Caco-2 (cell line): ENCODE results near the gene GRIN2A. TPM values are rescaled to one million over a fixed set of nuclear protein-coding genes. Genes with fewer than 3 reads are reported as not detected.

Experiments
- BruUV-seq: library from RNA; stranded (reverse); fragments of 400-500 nt; replicated peaks from 2 replicates; lab custom pipeline; 2021; lab: Mats Ljungman, UMichigan
- CTCF ChIA-PET: fragments of 300-600 bp; sonication (Branson Sonifier 250); formaldehyde crosslinking; loops from one replicate; lab custom pipeline; 2022; ENCODE audit warnings: antibody characterized with exemption; lab: Charles Lee
- POLR2A ChIA-PET: fragments of 300-600 bp; sonication (Branson Sonifier 250); formaldehyde crosslinking; loops from one replicate; lab custom pipeline; 2022; ENCODE audit warnings: antibody characterized with exemption; lab: Charles Lee
- DNase-seq, 2 experiments: peaks; one replicate each; pipeline versions ENCODE4 v3.0.0 to v3.0.0-alpha.2; 2020 to 2022
- H3K27me3 ChIP-seq: replicated peaks from 2 replicates; pipeline ENCODE4 v1.6.0; 2011; ENCODE audit warnings: low read length; ENCODE audit not compliant: control insufficient read depth, insufficient read depth
- H3K36me3 ChIP-seq: 2 replicates; pipeline ENCODE4 v1.5.1; 2011; ENCODE audit warnings: low read length; ENCODE audit not compliant: control insufficient read depth, insufficient read depth
- H3K4me1 ChIP-seq: fragments of 250-450 bp; sonication (Bioruptor Pico); 2 replicates; pipeline ENCODE4 v1.5.1; 2020; ENCODE audit warnings: mild to moderate bottlenecking
- H3K4me3 ChIP-seq: 2 replicates; pipeline ENCODE4 v1.5.1; 2011; ENCODE audit warnings: low read depth, mild to moderate bottlenecking, control low read depth, low read length
- H3K9me3 ChIP-seq: fragments of 250-450 bp; sonication (Bioruptor Pico); 2 replicates; pipeline ENCODE4 v1.5.1; 2020; ENCODE audit warnings: mild to moderate bottlenecking, moderate library complexity
- H3K27ac Mint-ChIP-seq: one replicate; pipeline ENCODE4 v1.8.0; 2022; ENCODE audit warnings: mixed read lengths; ENCODE audit not compliant: unreplicated experiment
- H3K27me3 Mint-ChIP-seq: one replicate; pipeline ENCODE4 v1.8.0; 2022; ENCODE audit warnings: mixed read lengths; ENCODE audit not compliant: insufficient read depth, unreplicated experiment
- H3K36me3 Mint-ChIP-seq: one replicate; pipeline ENCODE4 v1.8.0; 2022; ENCODE audit warnings: mild to moderate bottlenecking, mixed read lengths; ENCODE audit not compliant: insufficient read depth, unreplicated experiment
- H3K4me1 Mint-ChIP-seq: one replicate; pipeline ENCODE4 v1.8.0; 2022; ENCODE audit warnings: low read depth, mixed read lengths; ENCODE audit not compliant: unreplicated experiment
- H3K4me3 Mint-ChIP-seq: one replicate; pipeline ENCODE4 v1.8.0; 2022; ENCODE audit warnings: mild to moderate bottlenecking, moderate library complexity, mixed read lengths; ENCODE audit not compliant: unreplicated experiment
- H3K9me3 Mint-ChIP-seq: one replicate; pipeline ENCODE4 v1.8.0; 2022; ENCODE audit warnings: mixed read lengths; ENCODE audit not compliant: unreplicated experiment
- intact Hi-C: fragments of 100-400 bp; cut with micrococcal nuclease; formaldehyde crosslinking; loops from one replicate; pipeline ENCODE4 v1.10.0; 2022; ENCODE audit not compliant: unreplicated experiment
- total RNA-seq: library from RNA; stranded (reverse); gene quantifications from 2 replicates; pipeline ENCODE4 v1.2.3, GENCODE V29; 2022
- TF ChIP-seq, protein P1 (sequence below), 2 experiments: fragments of 200-600 bp in 1 of 2; IDR thresholded peaks; 1 replicate in 1 of 2; 2 replicates in 1 of 2; pipeline versions ENCODE4 v1.5.1 to v1.8.0; 2011 to 2022; ENCODE audit warnings: antibody characterized with exemption in 1 of 2, control low read depth in 1 of 2, inconsistent platforms in 1 of 2, low read depth in 1 of 2, low read length in 1 of 2, mild to moderate bottlenecking in 1 of 2, moderate library complexity in 1 of 2; ENCODE audit not compliant: insufficient read depth in 1 of 2, severe bottlenecking in 1 of 2, unreplicated experiment in 1 of 2

GRIN2A gene
- total RNA-seq, 1 experiment from 2014 or later = 0.54 TPM

DNA sequence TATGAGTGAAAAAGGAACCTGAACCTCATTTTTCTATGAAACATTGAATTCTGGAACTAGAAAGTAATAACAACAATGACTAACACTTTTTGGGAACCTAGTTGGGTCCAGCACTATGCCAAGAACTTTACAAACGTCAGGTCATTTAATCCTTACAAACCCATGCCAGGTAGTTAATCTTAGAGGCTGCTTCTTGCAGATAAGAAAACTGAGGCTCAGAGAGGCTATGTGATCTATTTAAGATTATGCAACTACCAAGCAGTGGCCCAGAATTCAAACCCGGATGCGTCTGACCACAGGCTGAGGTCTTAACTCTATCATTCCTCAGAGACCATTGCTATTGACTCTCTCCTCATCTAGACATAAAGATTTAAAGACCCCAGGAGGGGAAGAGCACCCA lies 358.7 kb downstream of the GRIN2A start:
- BruUV-seq = no TSS peak
- H3K9me3 Mint-ChIP-seq = no peaks in the 10 kb centered on the region
- H3K4me3 Mint-ChIP-seq = no peak overlapping the region
- H3K36me3 Mint-ChIP-seq = no peaks in the 10 kb centered on the region
- TF ChIP-seq, protein P1, sequence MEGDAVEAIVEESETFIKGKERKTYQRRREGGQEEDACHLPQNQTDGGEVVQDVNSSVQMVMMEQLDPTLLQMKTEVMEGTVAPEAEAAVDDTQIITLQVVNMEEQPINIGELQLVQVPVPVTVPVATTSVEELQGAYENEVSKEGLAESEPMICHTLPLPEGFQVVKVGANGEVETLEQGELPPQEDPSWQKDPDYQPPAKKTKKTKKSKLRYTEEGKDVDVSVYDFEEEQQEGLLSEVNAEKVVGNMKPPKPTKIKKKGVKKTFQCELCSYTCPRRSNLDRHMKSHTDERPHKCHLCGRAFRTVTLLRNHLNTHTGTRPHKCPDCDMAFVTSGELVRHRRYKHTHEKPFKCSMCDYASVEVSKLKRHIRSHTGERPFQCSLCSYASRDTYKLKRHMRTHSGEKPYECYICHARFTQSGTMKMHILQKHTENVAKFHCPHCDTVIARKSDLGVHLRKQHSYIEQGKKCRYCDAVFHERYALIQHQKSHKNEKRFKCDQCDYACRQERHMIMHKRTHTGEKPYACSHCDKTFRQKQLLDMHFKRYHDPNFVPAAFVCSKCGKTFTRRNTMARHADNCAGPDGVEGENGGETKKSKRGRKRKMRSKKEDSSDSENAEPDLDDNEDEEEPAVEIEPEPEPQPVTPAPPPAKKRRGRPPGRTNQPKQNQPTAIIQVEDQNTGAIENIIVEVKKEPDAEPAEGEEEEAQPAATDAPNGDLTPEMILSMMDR (IDR thresholded peaks at IDR 0.05; ENCODE audit: insufficient read depth in 1 of 2, low read depth in 1 of 2, low read length in 1 of 2, severe bottlenecking in 1 of 2, unreplicated experiment in 1 of 2) = no peak
- H3K27me3 ChIP-seq = no peaks in the 10 kb centered on the region
- peaks cover 17% of the 10 kb centered on the region for H3K27me3 Mint-ChIP-seq
- H3K4me3 ChIP-seq = no peak overlapping the region
- CTCF ChIA-PET = no interaction called here
- POLR2A ChIA-PET = no interaction called here
- no peaks in the 10 kb centered on the region for H3K36me3 ChIP-seq
- no peak overlapping the region for H3K27ac Mint-ChIP-seq
- intact Hi-C loops = no loop called here
- no peaks in the 10 kb centered on the region for H3K4me1 Mint-ChIP-seq
- DNase-seq = no peak
- H3K9me3 ChIP-seq = no peaks in the 10 kb centered on the region
- H3K4me1 ChIP-seq = no peaks in the 10 kb centered on the region

DNA sequence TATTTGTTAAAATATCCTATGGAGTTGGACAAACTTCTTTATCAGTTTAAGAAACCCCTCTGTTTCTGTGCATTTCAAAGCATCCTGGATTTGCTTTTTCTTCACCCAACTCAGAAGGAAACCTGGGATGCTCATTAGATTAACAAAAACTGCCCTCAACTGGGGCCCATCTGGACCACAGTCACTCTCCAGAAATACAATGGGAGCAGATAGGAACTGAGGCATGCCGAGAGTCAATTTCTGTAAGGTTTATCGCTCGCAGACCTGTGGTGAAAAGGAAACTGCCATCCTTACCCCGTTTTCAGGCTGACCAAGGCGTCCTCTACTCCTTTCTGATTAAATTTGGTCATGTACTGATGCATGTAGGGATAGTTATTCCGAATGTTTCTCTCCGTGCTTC lies 360.3 kb downstream of the GRIN2A start:
- no peak for DNase-seq
- Histone ChIP-seq H3K36me3 (no peaks in the 10 kb centered on the region), H3K9me3 (no peaks in the 10 kb centered on the region), H3K4me1 (no peaks in the 10 kb centered on the region), H3K4me3 (no peak overlapping the region), H3K27me3 (no peaks in the 10 kb centered on the region)
- no TSS peak for BruUV-seq
- ChIA-PET POLR2A (no interaction called here), CTCF (no interaction called here)
- H3K4me1 Mint-ChIP-seq = no peaks in the 10 kb centered on the region
- H3K27ac Mint-ChIP-seq = no peak overlapping the region
- TF ChIP-seq, protein P1 (IDR thresholded peaks at IDR 0.05; ENCODE audit: insufficient read depth in 1 of 2, low read depth in 1 of 2, low read length in 1 of 2, severe bottlenecking in 1 of 2, unreplicated experiment in 1 of 2) = no peak
- H3K4me3 Mint-ChIP-seq = no peak overlapping the region
- H3K36me3 Mint-ChIP-seq = no peaks in the 10 kb centered on the region
- intact Hi-C loops = no loop called here
- peaks cover 13% of the 10 kb centered on the region for H3K27me3 Mint-ChIP-seq
- no peaks in the 10 kb centered on the region for H3K9me3 Mint-ChIP-seq

DNA sequence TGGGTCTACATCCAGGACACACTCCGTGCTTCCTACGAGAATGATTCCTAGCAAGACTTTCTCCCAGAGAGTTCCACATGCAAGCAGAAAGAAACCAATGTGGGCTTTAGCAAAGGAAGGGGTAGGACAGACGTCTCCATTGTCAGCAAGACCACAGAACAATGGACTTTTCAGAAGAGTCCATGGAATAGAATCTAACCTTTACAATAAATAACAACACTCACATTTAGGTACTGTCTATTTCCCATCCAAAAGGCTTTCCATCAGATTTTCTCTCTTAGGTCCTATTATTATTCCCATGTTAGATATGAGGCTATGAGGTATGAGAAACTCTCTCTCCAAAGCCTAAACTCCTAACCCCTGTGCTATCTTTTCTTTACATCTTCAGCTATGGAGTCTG lies 360.9 kb downstream of the GRIN2A start:
- Histone ChIP-seq H3K4me3 (no peak overlapping the region), H3K27me3 (no peaks in the 10 kb centered on the region), H3K36me3 (no peaks in the 10 kb centered on the region), H3K4me1 (no peaks in the 10 kb centered on the region), H3K9me3 (no peaks in the 10 kb centered on the region)
- POLR2A ChIA-PET = no interaction called here
- TF ChIP-seq, protein P1 (IDR thresholded peaks at IDR 0.05; ENCODE audit: insufficient read depth in 1 of 2, low read depth in 1 of 2, low read length in 1 of 2, severe bottlenecking in 1 of 2, unreplicated experiment in 1 of 2) = no peak
- no peaks in the 10 kb centered on the region for H3K4me1 Mint-ChIP-seq
- no TSS peak for BruUV-seq
- intact Hi-C loops = no loop called here
- H3K27ac Mint-ChIP-seq = no peak overlapping the region
- no peaks in the 10 kb centered on the region for H3K36me3 Mint-ChIP-seq
- H3K27me3 Mint-ChIP-seq = peaks cover 13% of the 10 kb centered on the region
- CTCF ChIA-PET = no interaction called here
- no peak for DNase-seq
- no peak overlapping the region for H3K4me3 Mint-ChIP-seq
- H3K9me3 Mint-ChIP-seq = no peaks in the 10 kb centered on the region
